Testis (tissue), 2 donors: ENCODE data around the gene RTP3.

ENCODE experiments used
- CTCF ChIP-seq, 3 experiments: fragments of 450-650 bp in 2 of 3; fragments of 200-600 bp in 1 of 3; sonication (generic) in 1 of 3; IDR thresholded peaks; one replicate each; pipeline ENCODE4 v1.5.1; 2016 to 2019; ENCODE audit warnings: antibody characterized with exemption in 3 of 3, mild to moderate bottlenecking in 2 of 3, moderate library complexity in 1 of 3
- POLR2A ChIP-seq: fragments of 450-650 bp; IDR thresholded peaks from one replicate; pipeline ENCODE4 v1.6.1; 2017; ENCODE audit warnings: antibody characterized with exemption, mild to moderate bottlenecking, moderate library complexity

GRCh38 chr3:46479696-46480095, 18.1 kb upstream of the RTP3 start:
- no peak for TF ChIP-seq CTCF (IDR thresholded peaks at IDR 0.05)
- TF ChIP-seq POLR2A, result no peak
